BLaER1 (cell line): ENCODE data around the gene GIMAP8.
"Not testable (repeated sequence)": the region's sequence is repeated elsewhere in the genome, so short reads cannot be mapped to it uniquely, and the experiment has no call there.

Source experiments
- H3K27ac ChIP-seq: shearing (Covaris generic); formaldehyde crosslinking; 2 replicates; pipeline ENCODE4 v1.8.1; 2022
- H3K27me3 ChIP-seq: shearing (Covaris generic); formaldehyde crosslinking; 2 replicates; pipeline ENCODE4 v1.8.1; 2022
- H3K36me3 ChIP-seq: shearing (Covaris generic); formaldehyde crosslinking; 2 replicates; pipeline ENCODE4 v1.8.1; 2022
- H3K4me1 ChIP-seq: shearing (Covaris generic); formaldehyde crosslinking; 2 replicates; pipeline ENCODE4 v1.8.1; 2022
- H3K4me2 ChIP-seq: shearing (Covaris generic); formaldehyde crosslinking; 2 replicates; pipeline ENCODE4 v1.8.1; 2022
- H3K4me3 ChIP-seq: shearing (Covaris generic); formaldehyde crosslinking; 2 replicates; pipeline ENCODE4 v1.8.1; 2022
- H3K9ac ChIP-seq: shearing (Covaris generic); formaldehyde crosslinking; 2 replicates; pipeline ENCODE4 v1.8.1; 2022
- H3K9me3 ChIP-seq: shearing (Covaris generic); formaldehyde crosslinking; 2 replicates; pipeline ENCODE4 v1.8.1; 2022
- H4K20me1 ChIP-seq: shearing (Covaris generic); formaldehyde crosslinking; 2 replicates; pipeline ENCODE4 v1.8.1; 2022
- Cebpa-rat ChIP-seq: shearing (Covaris generic); IDR thresholded peaks from 2 replicates; pipeline ENCODE4 v1.8.1; 2022

The GIMAP8 gene

GRCh38 chr7:150448789-150449147 is 1.7 kb upstream of the GIMAP8 start:
- Histone ChIP-seq H3K4me1 (peaks cover 97% of the 10 kb centered on the region), H3K4me3 (no peak overlapping the region), H3K9me3 (no peaks in the 10 kb centered on the region), H3K27ac (no peak overlapping the region), H3K36me3 (no peaks in the 10 kb centered on the region), H3K9ac (no peak overlapping the region), H3K27me3 (no peaks in the 10 kb centered on the region), H3K4me2 (peak overlapping the region; percentile 96), H4K20me1 (peaks cover 8% of the 10 kb centered on the region; the same call in 1 of the 2 replicates)
- TF ChIP-seq Cebpa-rat: no peak

- Histone ChIP-seq H3K4me2 (peak overlapping the region; percentile 96), H3K4me3 (no peak overlapping the region), H3K36me3 (no peaks in the 10 kb centered on the region), H4K20me1 (peaks cover 8% of the 10 kb centered on the region; the same call in 1 of the 2 replicates), H3K9ac (no peak overlapping the region), H3K4me1 (peaks cover 90% of the 10 kb centered on the region), H3K9me3 (no peaks in the 10 kb centered on the region), H3K27me3 (no peaks in the 10 kb centered on the region), H3K27ac (no peak overlapping the region)
- no peak for TF ChIP-seq Cebpa-rat
These were observed 1.1 kb upstream of the GIMAP8 start for GRCh38 chr7:150449206-150449952.

GRCh38 chr7:150451097-150451793 is 815 bp downstream of the GIMAP8 start:
- Histone ChIP-seq H3K27me3 (no peaks in the 10 kb centered on the region), H3K9ac (peak overlapping the region; percentile 54; the same call in 1 of the 2 replicates), H4K20me1 (peaks cover 8% of the 10 kb centered on the region; the same call in 1 of the 2 replicates), H3K36me3 (no peaks in the 10 kb centered on the region), H3K27ac (peak overlapping the region; percentile 78), H3K4me2 (peak overlapping the region; percentile 96), H3K9me3 (peaks cover 7% of the 10 kb centered on the region), H3K4me1 (peaks cover 72% of the 10 kb centered on the region), H3K4me3 (peak overlapping the region; percentile 60)
- no peak for TF ChIP-seq Cebpa-rat

- H3K36me3 ChIP-seq: no peaks in the 10 kb centered on the region
- H4K20me1 ChIP-seq: peaks cover 8% of the 10 kb centered on the region; the same call in 1 of the 2 replicates
- peak overlapping the region; percentile 78 for H3K27ac ChIP-seq
- no peak for TF ChIP-seq Cebpa-rat
- peaks cover 14% of the 10 kb centered on the region for H3K9me3 ChIP-seq
- peak overlapping the region; percentile 54; the same call in 1 of the 2 replicates for H3K9ac ChIP-seq
- peaks cover 65% of the 10 kb centered on the region for H3K4me1 ChIP-seq
- no peaks in the 10 kb centered on the region for H3K27me3 ChIP-seq
- H3K4me3 ChIP-seq: peak overlapping the region; percentile 60
- H3K4me2 ChIP-seq: peak overlapping the region; percentile 96
These were observed 1.5 kb downstream of the GIMAP8 start for GRCh38 chr7:150451833-150452461.

- Histone ChIP-seq H4K20me1 (peaks cover 8% of the 10 kb centered on the region; the same call in 1 of the 2 replicates), H3K4me2 (peak overlapping the region; percentile 50; the same call in 1 of the 2 replicates), H3K4me3 (no peak overlapping the region), H3K4me1 (peaks cover 52% of the 10 kb centered on the region), H3K27me3 (no peaks in the 10 kb centered on the region), H3K27ac (no peak overlapping the region), H3K9ac (no peak overlapping the region), H3K9me3 (peaks cover 19% of the 10 kb centered on the region), H3K36me3 (no peaks in the 10 kb centered on the region)
- TF ChIP-seq Cebpa-rat: no peak
These were observed 2.8 kb downstream of the GIMAP8 start for GRCh38 chr7:150453181-150453580.

- TF ChIP-seq Cebpa-rat: no peak
- Histone ChIP-seq H3K27me3 (no peaks in the 10 kb centered on the region), H4K20me1 (peaks cover 7% of the 10 kb centered on the region; the same call in 1 of the 2 replicates), H3K4me1 (peaks cover 45% of the 10 kb centered on the region), H3K9me3 (peaks cover 22% of the 10 kb centered on the region), H3K9ac (no peak overlapping the region), H3K4me2 (no peak overlapping the region), H3K27ac (no peak overlapping the region), H3K36me3 (no peaks in the 10 kb centered on the region), H3K4me3 (no peak overlapping the region)
These were observed 3.5 kb downstream of the GIMAP8 start for GRCh38 chr7:150453892-150454291.

GRCh38 chr7:150457064-150457463 is 6.6 kb downstream of the GIMAP8 start:
- H3K36me3 ChIP-seq, H3K4me2 ChIP-seq, H3K27ac ChIP-seq, H4K20me1 ChIP-seq, H3K4me3 ChIP-seq, H3K27me3 ChIP-seq, H3K9ac ChIP-seq: not testable (repeated sequence)
- H3K9me3 ChIP-seq: peaks cover 53% of the 10 kb centered on the region
- peaks cover 14% of the 10 kb centered on the region for H3K4me1 ChIP-seq

GRCh38 chr7:150458235-150458634 is 7.8 kb downstream of the GIMAP8 start:
- H3K9me3 ChIP-seq: peaks cover 62% of the 10 kb centered on the region
- no peak overlapping the region for H3K4me3 ChIP-seq
- no peak overlapping the region for H3K9ac ChIP-seq
- H3K4me1 ChIP-seq: peaks cover 2% of the 10 kb centered on the region; the same call in 1 of the 2 replicates
- H3K4me2 ChIP-seq: no peak overlapping the region
- no peaks in the 10 kb centered on the region for H3K36me3 ChIP-seq
- H3K27me3 ChIP-seq: no peaks in the 10 kb centered on the region
- TF ChIP-seq Cebpa-rat: no peak
- H3K27ac ChIP-seq: no peak overlapping the region
- no peaks in the 10 kb centered on the region for H4K20me1 ChIP-seq

GRCh38 chr7:150458756-150459155 is 8.3 kb downstream of the GIMAP8 start:
- TF ChIP-seq Cebpa-rat: no peak
- no peak overlapping the region for H3K4me2 ChIP-seq
- no peak overlapping the region for H3K9ac ChIP-seq
- H3K36me3 ChIP-seq: no peaks in the 10 kb centered on the region
- H4K20me1 ChIP-seq: no peaks in the 10 kb centered on the region
- no peak overlapping the region for H3K4me3 ChIP-seq
- H3K27me3 ChIP-seq: no peaks in the 10 kb centered on the region
- no peak overlapping the region for H3K27ac ChIP-seq
- peaks cover 67% of the 10 kb centered on the region for H3K9me3 ChIP-seq
- no peaks in the 10 kb centered on the region for H3K4me1 ChIP-seq

- Histone ChIP-seq H3K9me3 (peaks cover 59% of the 10 kb centered on the region), H3K27me3 (no peaks in the 10 kb centered on the region), H3K27ac (no peak overlapping the region)
These were observed 11.1 kb downstream of the GIMAP8 start for GRCh38 chr7:150461520-150461919.

More at GRCh38 chr7:150461520-150461919, 11.1 kb downstream of the GIMAP8 start:
- Histone ChIP-seq H3K4me3 (no peak overlapping the region), H3K9ac (no peak overlapping the region), H4K20me1 (no peaks in the 10 kb centered on the region), H3K4me2 (no peak overlapping the region), H3K4me1 (no peaks in the 10 kb centered on the region), H3K36me3 (no peaks in the 10 kb centered on the region)
- TF ChIP-seq Cebpa-rat: no peak
